Fibroblast of skin of scalp (primary cell): ENCODE results near the gene RPL18.
"Not testable (repeated sequence)": the region's sequence is repeated elsewhere in the genome, so short reads cannot be mapped to it uniquely, and the experiment has no call there.

Experiments used
- DNase-seq: peaks from one replicate; pipeline ENCODE4 v3.0.0-alpha.2; 2013

Gene RPL18

GRCh38 chr19:48577908-48578307 is 41.1 kb downstream of the RPL18 start:
- not testable (repeated sequence) for DNase-seq

DNA sequence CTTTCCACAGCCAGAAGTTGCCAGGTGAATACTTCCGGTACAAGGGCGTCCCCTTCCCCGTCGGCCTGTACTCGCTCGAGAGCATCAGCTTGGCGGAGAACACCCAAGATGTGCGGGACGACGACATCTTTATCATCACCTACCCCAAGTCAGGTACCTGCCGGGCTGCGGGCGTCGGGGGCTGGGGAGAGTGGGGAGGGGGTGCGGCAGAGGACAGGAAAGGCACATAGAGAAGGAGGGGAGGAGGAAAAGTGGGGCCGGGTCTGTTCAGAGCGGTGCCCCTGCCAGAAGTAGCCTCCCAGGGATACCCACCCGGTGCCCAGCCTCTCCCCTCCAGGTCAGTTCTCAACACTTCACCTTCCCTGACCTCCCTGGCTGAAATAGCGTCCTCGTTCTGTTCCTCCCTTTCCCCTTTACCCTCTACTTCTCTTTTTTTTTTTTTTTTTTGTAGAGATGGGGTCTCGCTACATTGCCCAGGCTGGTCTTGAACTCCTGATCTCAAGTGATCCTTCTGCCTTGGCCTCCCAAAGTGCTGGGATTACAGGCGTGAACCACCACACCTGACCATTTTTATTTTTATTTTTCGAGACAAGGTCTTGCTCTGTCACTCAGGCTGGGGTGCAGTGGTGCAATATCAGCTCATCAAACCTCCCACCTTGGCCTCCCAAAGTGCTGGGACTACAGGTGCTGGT is 42.9 kb downstream of the RPL18 start:
- DNase-seq = no peak

GRCh38 chr19:48573163-48573505 is 45.8 kb downstream of the RPL18 start:
- no peak for DNase-seq

DNA sequence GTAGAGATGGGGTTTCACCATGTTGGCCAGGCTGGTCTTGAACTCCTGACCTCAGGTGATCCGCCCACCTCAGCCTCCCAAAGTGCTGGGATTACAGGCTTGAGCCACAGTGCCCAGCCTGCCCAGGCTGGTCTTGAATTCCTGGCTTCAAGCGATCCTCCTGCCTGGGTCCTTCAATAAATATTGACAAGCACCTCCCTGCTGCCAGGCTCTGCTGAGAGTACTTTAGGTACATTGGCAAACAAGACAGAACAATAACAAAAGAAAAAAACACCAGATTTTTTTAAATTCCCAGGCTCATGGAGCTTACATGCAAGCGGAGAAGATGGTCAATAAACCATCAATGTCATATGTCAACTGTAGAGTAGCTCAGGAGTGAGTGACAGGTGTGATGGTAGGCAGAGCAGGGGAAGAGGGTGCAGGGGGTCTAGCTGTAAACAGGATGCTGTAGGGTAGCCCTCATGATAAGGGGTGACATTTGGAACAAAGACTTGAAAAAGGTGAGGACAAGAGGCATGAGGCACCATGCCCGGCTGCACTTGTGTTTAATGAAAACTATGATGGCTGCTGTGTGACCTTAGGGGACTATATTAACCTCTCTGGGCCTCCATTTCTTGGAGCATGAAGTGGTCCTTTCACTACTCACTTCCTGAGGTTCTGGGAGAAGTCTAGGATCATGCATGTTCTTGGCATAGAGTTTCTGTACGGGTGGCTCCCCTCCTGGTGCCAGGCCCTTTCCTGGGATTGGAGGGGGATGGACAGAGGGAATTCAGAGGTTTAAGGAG is 47.4 kb downstream of the RPL18 start:
- no peak for DNase-seq

DNA sequence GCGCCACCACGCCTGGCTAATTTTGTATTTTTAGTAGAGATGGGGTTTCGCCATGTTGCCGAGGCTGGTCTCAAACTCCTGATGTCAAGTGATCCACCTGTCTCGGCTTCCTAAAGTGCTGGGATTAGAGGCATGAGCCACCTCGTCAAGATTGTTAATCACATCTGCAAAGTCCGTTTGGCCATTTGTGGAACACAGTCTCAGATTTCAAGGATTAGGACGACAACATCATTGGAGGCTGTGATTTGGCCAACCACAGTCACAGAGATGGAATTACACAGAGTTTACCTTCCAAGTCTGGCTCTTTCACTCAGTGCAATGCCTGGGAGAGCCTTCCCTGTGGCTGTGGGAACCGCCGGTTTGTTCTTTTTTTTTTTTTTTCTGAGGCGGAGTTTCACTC is 49.2 kb downstream of the RPL18 start:
- DNase-seq = peak; percentile 29

DNA sequence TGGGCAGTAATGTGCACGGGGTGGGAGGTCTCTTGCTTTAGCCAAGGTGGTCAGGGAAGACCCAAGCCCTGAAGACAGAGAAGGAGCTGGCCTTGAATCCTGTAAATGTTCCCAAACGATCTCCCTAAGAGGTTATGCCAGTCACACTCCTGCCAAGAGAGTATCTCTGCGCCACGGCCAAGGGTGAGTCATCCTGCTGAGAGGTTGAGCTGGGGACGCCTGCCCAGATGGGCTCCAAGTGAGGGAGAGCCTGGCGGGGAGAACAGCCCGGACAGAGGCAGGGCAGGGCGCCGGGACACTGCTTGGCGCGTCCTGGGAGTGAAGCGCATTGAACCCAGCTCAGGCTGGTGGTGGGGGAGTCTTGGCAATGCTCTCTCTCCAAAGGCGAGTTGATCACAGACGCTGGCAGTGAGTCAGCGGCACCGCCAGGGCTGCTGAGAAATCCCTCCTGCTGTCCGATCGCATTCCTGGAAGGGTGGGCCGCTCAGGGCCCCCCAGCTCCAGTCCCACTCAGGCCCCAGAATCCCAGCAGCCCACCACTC is 50.6 kb downstream of the RPL18 start:
- peak; percentile 88 for DNase-seq
